Ramos (cell line): ENCODE results near the gene CALN1.

Experiments
- in situ Hi-C: fragments of 300-500 bp; cut with MboI; formaldehyde crosslinking; loops from one replicate; pipeline ENCODE4 v1.14.3; 2022; ENCODE audit warnings: low sequenced_read_pairs; ENCODE audit not compliant: unreplicated experiment

CALN1 gene

DNA sequence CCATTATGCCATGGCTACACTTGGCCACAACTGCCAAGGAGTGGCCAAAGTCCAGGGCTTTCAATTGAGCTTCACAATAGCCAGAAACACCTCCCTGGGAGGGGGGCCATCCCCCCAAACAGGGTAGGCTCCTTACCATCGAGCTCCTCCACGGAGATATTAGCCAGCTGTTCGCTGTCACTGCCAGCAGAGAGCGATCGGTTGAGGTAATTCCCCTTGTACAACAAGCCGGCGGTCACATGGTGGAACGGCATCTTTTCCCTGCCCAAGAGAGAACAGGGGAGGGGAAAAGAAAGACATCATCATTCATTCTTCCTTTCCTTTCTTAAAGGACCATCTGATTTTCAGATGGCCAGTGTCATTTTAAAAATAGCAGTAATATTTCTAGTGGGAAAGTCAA lies 133.6 kb downstream of the CALN1 start:
- in situ Hi-C loops, result no loop called here

DNA sequence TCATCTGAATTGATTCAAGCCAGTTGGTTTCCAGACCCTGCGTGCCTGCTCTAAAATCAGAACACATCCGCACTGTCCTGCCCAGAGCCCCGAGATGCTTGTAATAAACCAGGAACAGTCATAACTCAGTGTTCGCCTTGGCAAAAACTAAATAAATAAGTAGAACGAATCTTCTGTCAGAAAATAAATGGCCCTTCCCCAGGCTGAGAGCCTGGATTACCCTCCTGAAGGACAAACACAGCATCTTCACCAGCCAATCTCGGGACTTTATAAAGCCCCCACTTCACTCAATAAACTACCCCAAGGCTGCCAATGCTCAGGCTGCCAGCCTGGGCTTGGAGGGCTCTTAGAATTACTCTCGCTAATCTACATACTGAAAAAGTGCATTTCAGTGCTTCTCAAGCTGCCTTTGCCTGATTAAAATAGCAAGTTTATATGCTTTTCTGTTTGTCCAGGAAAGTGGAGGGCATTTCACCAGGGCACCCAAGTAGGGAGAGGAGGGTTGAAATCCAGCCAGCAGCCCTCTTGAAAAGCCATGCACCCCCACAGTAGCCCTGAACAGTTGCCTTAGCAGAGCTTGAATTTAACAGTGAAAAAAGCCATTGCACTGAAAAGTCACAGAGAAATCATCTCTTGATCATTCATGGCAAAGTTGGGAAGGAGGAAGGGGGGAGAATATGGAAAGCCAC lies 136.6 kb downstream of the CALN1 start:
- in situ Hi-C loops, result no loop called here

DNA sequence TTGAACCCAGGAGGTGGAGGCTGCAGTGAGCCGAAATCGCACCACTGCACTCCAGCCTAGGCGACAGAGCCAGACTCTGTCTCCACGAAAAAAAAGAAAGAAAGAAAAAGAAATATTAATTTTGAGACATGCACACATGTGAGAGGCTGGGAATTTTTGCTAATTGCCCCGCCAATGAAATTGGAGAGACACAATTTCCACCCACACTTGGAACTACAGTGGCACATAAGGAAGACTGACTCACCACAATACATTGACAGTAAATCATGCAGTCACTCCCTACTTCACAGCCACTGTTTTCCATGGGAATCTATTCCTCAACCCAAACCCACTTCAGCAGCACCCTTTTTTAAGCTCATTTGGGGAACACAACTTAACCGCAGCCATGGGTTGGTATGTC lies 139.7 kb downstream of the CALN1 start:
- in situ Hi-C loops, result no loop called here

DNA sequence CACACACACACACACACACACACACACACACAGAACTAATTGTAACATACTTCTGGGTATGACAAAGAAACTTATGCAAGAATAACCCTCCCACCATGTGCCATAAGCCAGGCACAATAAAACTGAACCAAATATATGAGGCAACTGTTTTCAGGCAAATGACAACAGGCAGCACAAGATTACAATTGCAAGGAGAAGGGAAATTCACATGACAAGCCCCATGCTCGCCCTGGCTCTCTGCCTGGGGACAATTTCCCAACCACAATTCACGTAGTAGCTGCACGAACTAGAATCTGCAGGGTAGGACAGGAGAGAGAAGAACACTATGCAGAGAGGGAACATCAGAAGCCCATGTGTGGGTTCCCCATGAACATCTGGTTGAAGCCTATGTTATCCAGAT lies 143.3 kb downstream of the CALN1 start:
- in situ Hi-C loops, result no loop called here

DNA sequence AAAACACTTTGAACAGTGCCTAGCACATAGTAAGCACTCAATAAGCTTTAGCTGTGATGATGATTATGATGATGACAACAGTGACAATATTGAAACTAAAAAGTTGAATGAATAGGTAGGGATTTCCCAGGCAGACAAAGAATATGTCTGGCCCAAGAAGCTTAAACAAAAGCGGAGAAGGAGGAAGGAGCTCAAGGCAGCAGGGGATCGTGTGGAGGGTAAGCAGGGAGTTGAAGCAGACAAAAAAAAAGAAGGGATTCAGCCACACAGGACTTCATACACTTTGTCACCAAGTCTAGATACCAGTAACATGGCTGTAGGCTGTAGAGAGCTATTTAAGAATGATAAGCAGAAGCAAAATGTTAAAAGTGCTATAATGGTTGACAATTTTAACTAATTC lies 144.0 kb downstream of the CALN1 start:
- in situ Hi-C loops, result no loop called here

DNA sequence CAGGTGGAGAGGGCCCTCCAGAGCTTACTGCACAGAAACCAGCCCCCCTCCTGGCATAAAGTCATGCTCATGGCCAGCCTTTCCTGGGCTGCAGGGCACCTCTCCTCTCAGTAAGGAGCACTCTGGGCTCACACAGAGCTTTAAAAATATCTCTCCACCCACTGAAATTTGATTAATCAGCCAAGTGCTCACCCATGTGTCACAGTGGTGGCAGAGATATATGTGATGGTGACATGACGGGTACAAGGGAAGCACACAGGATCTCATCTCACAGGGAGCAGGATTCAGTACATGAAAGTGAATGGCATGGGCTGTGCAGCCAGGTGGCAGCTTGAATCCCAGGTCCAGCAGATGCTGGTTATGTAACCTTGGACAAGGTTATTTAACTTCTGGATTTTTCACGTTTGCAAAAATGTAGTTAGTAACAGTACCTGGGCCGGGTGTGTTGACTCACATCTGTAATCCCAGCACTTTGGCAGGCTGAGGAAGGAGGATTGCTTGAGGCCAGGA lies 144.8 kb downstream of the CALN1 start:
- in situ Hi-C loops, result no loop called here

DNA sequence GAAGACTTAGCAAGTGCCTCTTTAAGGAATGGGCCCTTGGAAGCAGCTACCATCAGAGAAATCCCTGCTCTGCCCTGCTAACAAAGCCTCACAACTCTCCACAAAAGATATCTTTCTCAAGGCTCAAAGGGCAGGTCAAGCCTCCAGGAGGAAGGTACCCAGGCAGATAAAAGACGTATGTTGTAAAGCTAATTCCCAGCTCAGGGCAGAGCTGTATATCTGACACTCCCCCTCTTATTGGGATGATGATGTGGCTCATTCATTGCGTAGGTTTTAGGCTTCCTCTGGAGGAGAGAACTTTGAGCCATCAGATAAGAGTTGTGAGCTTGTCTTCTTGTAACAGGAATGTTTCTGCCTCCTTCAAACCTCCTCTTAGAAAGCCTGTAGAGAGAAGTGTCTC lies 145.4 kb downstream of the CALN1 start:
- in situ Hi-C loops, result no loop called here

DNA sequence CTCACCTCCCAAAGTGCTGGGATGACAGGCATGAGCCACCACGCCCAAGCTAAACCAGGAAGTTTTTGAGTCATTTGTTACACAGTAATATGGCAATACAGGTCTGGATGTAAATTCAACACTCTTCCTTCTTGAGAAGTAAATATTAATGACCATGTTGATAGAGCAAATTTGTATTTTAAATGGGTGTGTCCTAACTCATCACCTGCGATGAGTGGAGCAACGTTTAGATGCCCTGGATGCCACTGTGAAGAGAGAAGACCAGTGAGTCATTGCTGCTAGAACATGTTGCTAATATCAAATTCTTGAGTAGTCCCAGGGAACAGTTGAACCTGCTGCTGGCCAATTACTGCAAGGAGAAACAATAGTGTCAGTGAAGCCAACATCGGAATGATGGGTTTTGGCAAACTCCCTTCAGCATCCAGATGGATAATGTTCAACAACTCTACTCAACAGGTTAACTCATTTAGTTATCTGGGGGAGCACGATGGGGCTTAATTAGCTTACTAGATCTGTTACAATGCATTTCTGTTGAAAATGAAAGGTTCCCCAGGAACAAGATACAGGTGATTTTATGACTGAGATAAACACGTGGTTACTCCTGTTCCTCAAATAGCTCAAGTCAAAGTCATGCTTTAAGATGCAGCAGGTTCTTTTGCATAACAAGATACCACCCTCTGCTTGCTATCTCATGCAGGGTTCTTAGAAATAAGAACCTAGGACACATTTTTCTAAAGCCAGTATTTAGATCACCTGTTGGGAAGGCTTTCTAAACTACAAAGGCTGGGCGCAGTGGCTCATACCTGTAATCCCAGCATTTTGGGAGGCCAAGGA lies 146.8 kb downstream of the CALN1 start:
- in situ Hi-C loops, result no loop called here

DNA sequence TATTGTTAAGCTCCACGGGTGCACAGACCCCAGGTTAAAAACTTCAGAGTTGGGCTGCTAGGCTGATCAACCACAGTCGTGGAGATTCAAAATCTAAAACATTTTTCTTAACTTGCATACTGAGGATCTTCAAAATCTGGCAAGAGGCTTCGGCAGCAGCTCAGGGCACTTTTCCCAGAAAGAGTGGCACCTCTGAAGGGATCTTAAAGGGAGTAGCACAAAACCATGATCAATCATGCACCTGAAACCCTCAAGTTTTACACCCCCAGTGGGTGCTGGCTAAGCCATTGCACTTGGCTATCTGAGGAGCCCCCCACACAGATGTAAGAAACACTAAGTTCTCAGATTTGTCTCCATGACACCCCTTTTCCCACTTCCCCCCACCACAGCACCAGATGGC lies 151.7 kb downstream of the CALN1 start:
- in situ Hi-C loops, result no loop called here

DNA sequence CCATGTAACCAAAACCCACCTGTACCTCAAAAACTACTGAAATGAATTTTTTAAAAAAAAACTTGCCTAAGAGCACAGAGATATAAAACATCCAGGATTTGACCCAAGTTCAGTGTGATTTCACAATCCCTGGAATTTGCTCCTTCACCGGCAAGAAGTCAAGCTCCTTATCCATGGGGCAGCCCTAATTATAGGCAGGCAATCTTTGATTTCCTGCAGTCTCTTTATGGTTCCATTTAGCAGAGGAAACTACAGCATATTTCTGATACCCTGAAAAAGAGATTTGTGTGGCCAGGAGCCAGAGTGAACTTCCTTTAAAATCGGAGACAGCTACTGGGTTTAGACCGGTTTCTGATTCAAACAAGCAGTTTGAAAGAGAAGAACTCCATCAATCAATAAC lies 154.1 kb downstream of the CALN1 start:
- in situ Hi-C loops, result no loop called here

DNA sequence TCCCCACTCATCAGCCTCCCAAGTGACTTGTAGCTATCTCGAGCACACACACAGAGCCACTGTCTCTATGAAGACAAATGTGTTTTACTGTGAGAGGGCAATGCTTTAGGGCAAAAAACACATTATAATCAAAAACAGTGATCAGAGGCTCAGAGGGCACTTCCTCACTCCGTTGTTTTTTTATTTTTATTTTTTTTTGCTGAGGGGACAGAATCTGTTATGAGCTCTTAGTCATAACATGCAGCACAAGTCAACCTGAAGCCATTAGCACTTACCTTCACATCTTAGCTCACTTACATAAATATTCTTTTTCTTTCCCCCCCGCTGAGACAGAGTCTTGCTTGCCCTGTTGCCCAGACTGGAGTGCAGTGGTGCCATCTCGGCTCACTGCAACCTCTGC lies 157.7 kb downstream of the CALN1 start:
- in situ Hi-C loops, result no loop called here

DNA sequence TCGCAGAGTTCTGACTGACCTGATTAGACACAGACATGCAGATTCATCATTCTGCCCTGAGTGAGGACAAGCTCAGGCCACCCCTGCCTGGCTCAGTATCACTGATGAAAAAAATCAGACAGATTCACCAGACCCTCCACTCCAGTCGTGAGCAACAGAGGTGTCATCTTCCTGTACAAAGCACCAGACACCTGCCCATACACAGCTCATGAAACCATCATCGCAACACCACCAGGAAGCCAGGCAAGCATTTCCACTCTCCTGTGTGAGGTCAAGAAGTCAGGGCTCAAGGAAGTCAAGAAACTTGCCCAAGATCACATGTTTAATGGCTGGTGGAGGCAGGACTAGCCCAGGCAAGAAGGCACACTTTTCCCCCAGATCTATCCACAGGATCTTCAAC lies 163.0 kb downstream of the CALN1 start:
- in situ Hi-C loops, result no loop called here

DNA sequence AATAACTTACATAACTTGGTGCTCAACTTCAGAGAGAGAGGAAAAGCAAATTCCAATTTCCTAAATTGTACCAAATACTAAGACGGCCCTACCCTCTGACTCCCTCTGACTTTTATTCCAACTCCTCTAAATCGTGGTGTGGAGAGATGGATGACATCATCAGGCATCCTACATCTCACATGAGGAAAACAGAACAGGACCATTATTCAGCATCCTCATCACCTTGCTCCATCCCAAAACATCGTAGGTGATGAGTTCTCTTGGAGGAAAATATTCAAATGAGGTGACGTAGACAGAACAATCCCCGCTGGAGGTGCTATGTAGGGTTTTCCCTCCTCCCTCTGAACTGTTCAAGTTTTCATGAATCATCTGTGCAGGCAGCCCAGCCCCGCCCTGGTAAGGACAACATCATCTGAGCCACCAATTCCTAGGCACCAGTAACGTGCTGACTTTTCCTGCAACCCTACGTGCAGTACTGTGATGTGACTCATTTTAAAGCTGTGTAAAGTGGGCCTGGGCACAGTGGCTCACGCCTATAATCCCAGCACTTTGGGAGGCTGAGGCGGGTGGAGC lies 167.2 kb downstream of the CALN1 start:
- in situ Hi-C loops, result no loop called here

DNA sequence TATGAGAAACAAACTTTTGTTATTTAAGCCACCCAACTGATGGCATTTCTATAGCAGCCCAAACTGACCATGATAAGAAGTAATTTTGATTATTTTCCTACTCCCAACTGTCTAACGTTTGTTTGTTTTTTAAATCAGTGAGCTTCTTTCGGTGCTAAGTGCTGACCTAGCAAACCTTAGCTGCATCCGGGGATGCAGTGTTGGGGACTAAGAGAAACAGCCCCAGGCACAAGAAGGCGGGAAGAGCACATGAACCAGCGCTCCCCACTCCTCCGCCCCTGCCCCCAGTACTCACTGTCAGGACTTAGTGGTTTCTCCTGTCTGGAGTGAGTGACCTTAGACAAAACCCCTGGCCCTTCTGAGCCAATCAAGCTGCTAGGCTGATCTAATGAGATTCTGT lies 168.8 kb downstream of the CALN1 start:
- in situ Hi-C loops, result no loop called here

DNA sequence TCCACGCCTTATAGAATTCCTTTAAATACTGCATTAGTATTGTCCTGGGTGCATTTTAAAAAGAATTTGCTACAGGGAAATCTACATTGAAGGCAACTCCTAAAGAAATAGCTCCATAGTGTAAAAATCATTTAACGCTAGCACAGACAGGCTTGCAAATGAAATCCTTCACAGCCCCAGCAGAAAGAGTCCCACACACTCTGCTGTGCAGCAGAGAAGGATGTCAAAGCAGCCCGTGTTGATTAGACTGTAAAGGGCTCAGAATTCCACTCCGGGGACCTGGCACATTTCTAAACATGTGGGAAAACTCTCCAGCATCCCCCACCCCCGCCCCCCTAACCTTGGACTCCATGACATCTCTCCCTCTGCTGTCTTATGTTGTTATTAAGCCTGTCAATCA lies 176.8 kb downstream of the CALN1 start:
- in situ Hi-C loops, result no loop called here

DNA sequence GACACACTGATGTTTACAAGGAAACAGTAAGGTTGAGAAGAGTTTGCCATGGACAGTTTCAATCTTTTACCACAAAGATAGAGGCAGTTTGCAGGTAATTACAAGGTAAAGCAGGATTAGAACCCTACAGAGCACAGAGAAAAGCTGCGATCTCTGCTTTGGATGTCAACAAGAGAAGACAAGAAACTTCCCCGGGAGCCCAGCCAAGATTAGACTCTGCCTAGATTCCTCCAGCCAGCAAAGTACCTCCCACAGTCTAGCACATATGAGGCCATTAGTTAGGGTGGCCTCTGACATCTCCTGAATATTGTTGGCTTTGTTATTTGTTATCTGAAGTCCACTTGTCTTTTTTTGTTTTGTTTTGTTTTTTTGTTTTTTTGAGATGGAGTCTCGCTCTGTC lies 178.1 kb downstream of the CALN1 start:
- in situ Hi-C loops, result no loop called here

DNA sequence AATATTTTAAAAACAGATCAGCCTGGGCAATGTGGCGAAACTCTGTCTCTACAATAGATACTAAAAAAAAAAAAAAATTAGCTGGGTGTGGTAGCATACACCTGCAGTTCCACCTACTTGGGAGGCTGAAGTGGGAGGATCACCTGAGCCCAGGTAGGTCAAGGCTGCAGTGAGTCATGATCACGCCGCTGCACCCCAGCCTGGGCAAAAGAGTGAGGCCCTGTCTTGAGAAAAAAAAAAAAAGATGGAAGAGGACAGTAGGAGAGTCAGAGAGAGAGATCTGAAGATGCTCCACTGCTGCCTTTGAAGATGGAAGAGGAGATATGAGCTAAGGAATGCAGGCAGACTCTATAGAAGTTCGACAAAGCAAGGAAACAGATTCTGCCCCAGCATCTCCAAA lies 181.9 kb downstream of the CALN1 start:
- in situ Hi-C loops, result no loop called here

DNA sequence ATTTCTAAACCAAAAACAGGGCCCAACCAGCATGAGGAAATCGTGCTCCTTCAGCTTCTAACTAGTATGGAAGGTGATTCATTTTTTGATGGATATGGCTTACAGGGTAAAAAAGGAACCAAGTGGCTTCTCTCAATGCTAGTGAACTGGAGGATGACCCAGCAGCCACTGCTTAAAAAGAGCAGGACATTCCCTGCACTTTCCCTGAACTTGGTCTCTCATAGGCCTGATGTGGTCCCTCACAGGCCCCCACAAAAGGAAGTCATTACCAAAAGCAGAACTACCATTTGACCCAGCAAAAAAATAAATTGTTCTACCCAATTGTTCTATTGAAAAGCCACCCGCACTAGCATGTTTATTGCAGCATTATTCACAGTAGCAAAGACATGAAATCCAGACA lies 188.8 kb downstream of the CALN1 start:
- in situ Hi-C loops, result no loop called here

DNA sequence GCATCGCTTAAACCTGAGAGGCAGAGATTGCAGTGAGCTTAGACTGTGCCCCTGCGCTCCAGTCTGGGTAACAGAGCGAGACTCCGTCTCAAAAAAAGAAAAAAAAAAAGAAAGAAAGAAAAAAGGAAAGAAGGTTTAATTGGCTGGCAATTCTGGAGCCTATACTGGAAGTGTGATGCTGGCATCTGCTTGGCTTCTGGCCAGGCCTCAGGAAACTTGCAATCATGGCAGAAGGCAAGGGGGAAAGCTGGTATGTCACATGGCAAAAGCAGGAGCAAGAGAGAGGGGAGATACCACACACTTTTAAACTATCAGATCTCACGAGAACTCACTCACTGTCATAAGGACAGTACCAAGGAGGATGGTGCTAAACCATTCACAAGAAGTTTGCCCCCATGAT lies 190.0 kb downstream of the CALN1 start:
- in situ Hi-C loops, result no loop called here

DNA sequence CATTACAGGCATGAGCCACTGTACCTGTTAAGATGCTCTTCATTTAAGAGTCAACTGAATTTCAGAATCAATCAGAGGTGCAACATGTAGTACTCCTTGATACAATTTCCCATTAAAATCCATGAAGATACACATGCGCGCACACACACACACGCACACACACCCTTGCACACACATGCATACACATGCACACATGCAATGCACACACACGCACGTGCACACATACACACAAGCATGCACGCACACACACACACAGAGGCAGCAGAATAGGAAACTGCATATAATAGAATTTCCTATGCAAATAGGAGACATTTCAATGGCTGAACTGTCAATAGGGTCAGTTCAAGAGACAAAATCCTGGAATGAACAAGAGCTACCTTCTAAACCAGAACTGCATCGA lies 192.6 kb downstream of the CALN1 start:
- in situ Hi-C loops, result no loop called here

DNA sequence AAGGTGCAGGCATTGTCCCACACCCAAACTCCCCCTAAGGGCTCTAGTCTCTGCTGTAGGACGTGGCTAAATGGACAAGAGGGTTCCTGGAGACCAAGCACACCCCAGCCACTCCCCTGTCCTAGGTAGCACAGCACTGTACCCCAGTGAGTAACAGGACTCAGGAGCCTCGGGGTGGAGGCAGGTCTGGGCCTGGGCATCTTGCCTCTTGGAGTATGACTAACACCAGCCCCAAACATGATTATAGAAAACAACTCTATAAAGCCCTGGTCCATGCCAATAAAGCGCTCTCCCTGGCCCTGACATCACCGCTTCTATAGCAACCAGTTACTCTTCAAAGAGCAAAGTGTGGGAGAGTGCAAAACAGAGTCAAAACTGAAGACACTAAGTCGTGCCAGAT lies 195.0 kb downstream of the CALN1 start:
- in situ Hi-C loops, result no loop called here
